Bronchial epithelial cell (primary cell): Measurements from ENCODE around the gene SLC15A4. TPM values are rescaled to one million over a fixed set of nuclear protein-coding genes. Genes with fewer than 3 reads are reported as not detected.

Experiments used
- DNase-seq: peaks from one replicate; pipeline ENCODE4 v3.0.0-alpha.2; 2010; ENCODE audit warnings: low read depth
- FAIRE-seq: peaks from 2 replicates; lab custom pipeline; 2011; peaks lifted over from hg19 to GRCh38; lab: Jason Lieb, UNC
- H3K27me3 ChIP-seq: 2 replicates; pipeline ENCODE4 v1.5.1; 2011; ENCODE audit warnings: low read length; ENCODE audit not compliant: control insufficient read depth, insufficient read depth
- H3K36me3 ChIP-seq: 2 replicates; pipeline ENCODE4 v1.5.1; 2011; ENCODE audit warnings: low read length; ENCODE audit not compliant: control insufficient read depth, insufficient read depth
- H3K4me3 ChIP-seq: 2 replicates; pipeline ENCODE4 v1.5.1; 2011; ENCODE audit warnings: mild to moderate bottlenecking, low read depth, low read length, control low read depth
- CTCF ChIP-seq: IDR thresholded peaks from 2 replicates; pipeline ENCODE4 v1.5.1; 2011; ENCODE audit warnings: mild to moderate bottlenecking, moderate library complexity, low read length, control low read depth, inconsistent platforms; ENCODE audit not compliant: insufficient read depth, severe bottlenecking
- total RNA-seq: library from RNA; depleted of rRNA; stranded (reverse); fragments of >200 nt; gene quantifications from 2 replicates; pipeline ENCODE4 v1.2.1, GENCODE V29; 2014

The SLC15A4 gene
- total RNA-seq, 1 donor from 2014 or later: 70.0 TPM

- no peaks in the 10 kb centered on the region for H3K27me3 ChIP-seq
- FAIRE-seq: no peak
- no peak for TF ChIP-seq CTCF
Observed at GRCh38 chr12:128755566-128755965, 68.2 kb downstream of the SLC15A4 start.

GRCh38 chr12:128754275-128754674 lies 69.5 kb downstream of the SLC15A4 start:
- H3K36me3 ChIP-seq: no peaks in the 10 kb centered on the region
- DNase-seq (peak; percentile 44), FAIRE-seq (no peak)
- H3K4me3 ChIP-seq: no peak overlapping the region
- no peak for TF ChIP-seq CTCF
- H3K27me3 ChIP-seq: no peaks in the 10 kb centered on the region

More at GRCh38 chr12:128755566-128755965, 68.2 kb downstream of the SLC15A4 start:
- H3K36me3 ChIP-seq: no peaks in the 10 kb centered on the region
- peak; percentile 50 for DNase-seq
- H3K4me3 ChIP-seq: no peak overlapping the region

GRCh38 chr12:128753438-128753837 lies 70.3 kb downstream of the SLC15A4 start:
- no peak for DNase-seq
- no peak for FAIRE-seq
- TF ChIP-seq CTCF: no peak
- Histone ChIP-seq H3K4me3 (no peak overlapping the region), H3K27me3 (no peaks in the 10 kb centered on the region), H3K36me3 (no peaks in the 10 kb centered on the region)

GRCh38 chr12:128752386-128752785 lies 71.4 kb downstream of the SLC15A4 start:
- FAIRE-seq (no peak), DNase-seq (no peak)
- Histone ChIP-seq H3K36me3 (no peaks in the 10 kb centered on the region), H3K4me3 (no peak overlapping the region), H3K27me3 (no peaks in the 10 kb centered on the region)
- TF ChIP-seq CTCF: no peak

GRCh38 chr12:128747441-128747840 lies 76.3 kb downstream of the SLC15A4 start:
- FAIRE-seq (no peak), DNase-seq (no peak)
- H3K27me3 ChIP-seq: no peaks in the 10 kb centered on the region
- no peak overlapping the region for H3K4me3 ChIP-seq
- no peaks in the 10 kb centered on the region for H3K36me3 ChIP-seq
- TF ChIP-seq CTCF: no peak
